ENCODE results near the gene PIK3R3.
A peak's percentile ranks its signal among the peaks of the same experiment; 100 is the strongest.

Gene PIK3R3

GRCh38 chr1:46153732-46154131 is 21.3 kb upstream of the PIK3R3 start:
- DNase-seq = no peak

GRCh38 chr1:46153228-46153627 is 20.8 kb upstream of the PIK3R3 start:
- no peak for DNase-seq

GRCh38 chr1:46152016-46152415 is 19.6 kb upstream of the PIK3R3 start:
- DNase-seq = no peak

GRCh38 chr1:46150085-46150484 is 17.7 kb upstream of the PIK3R3 start:
- no peak for DNase-seq

- DNase-seq = no peak
Measured at GRCh38 chr1:46148318-46148717, 15.9 kb upstream of the PIK3R3 start.

GRCh38 chr1:46137916-46138315 is 5.5 kb upstream of the PIK3R3 start:
- DNase-seq = no peak

- DNase-seq = no peak
Measured at GRCh38 chr1:46136711-46137110, 4.3 kb upstream of the PIK3R3 start.

GRCh38 chr1:46134660-46135331 is 2.4 kb upstream of the PIK3R3 start:
- no peak for DNase-seq

- no peak for DNase-seq
Measured at GRCh38 chr1:46133781-46134350, 1.4 kb upstream of the PIK3R3 start.

GRCh38 chr1:46133181-46133658 is 791 bp upstream of the PIK3R3 start:
- DNase-seq = peak; percentile 59 to 94

- peak; percentile 14 to 73 for DNase-seq
Measured at GRCh38 chr1:46131712-46132528, 509 bp downstream of the PIK3R3 start.

GRCh38 chr1:46131093-46131492 is 1.3 kb downstream of the PIK3R3 start:
- DNase-seq = no peak

- DNase-seq = no peak
Measured at GRCh38 chr1:46130606-46131005, 1.8 kb downstream of the PIK3R3 start.

GRCh38 chr1:46130121-46130520 is 2.3 kb downstream of the PIK3R3 start:
- DNase-seq = no peak

GRCh38 chr1:46128344-46128743 is 4.1 kb downstream of the PIK3R3 start:
- no peak for DNase-seq

GRCh38 chr1:46118856-46119255 is 13.6 kb downstream of the PIK3R3 start:
- DNase-seq = no peak

- no peak for DNase-seq
Measured at GRCh38 chr1:46117810-46118494, 14.5 kb downstream of the PIK3R3 start.

- DNase-seq = no peak
Measured at GRCh38 chr1:46114925-46115603, 17.4 kb downstream of the PIK3R3 start.

- no peak for DNase-seq
Measured at GRCh38 chr1:46113948-46114347, 18.5 kb downstream of the PIK3R3 start.

GRCh38 chr1:46112108-46112507 is 20.3 kb downstream of the PIK3R3 start:
- DNase-seq = no peak

- DNase-seq = no peak
Measured at GRCh38 chr1:46110521-46110920, 21.9 kb downstream of the PIK3R3 start.

- no peak for DNase-seq
Measured at GRCh38 chr1:46102769-46103476, 29.5 kb downstream of the PIK3R3 start.

All from NCI-H187 (cell line).